Activated T-cell treated with anti-CD3 and anti-CD28 coated beads for 48 hours (primary cell): ENCODE data around the gene METTL25.
"Not testable (repeated sequence)": the region's sequence is repeated elsewhere in the genome, so short reads cannot be mapped to it uniquely, and the experiment has no call there.

ENCODE experiments used
- DNase-seq: peaks from one replicate; pipeline ENCODE4 v3.0.0-alpha.2; 2020; ENCODE audit warnings: low read depth

Gene METTL25, protein sequence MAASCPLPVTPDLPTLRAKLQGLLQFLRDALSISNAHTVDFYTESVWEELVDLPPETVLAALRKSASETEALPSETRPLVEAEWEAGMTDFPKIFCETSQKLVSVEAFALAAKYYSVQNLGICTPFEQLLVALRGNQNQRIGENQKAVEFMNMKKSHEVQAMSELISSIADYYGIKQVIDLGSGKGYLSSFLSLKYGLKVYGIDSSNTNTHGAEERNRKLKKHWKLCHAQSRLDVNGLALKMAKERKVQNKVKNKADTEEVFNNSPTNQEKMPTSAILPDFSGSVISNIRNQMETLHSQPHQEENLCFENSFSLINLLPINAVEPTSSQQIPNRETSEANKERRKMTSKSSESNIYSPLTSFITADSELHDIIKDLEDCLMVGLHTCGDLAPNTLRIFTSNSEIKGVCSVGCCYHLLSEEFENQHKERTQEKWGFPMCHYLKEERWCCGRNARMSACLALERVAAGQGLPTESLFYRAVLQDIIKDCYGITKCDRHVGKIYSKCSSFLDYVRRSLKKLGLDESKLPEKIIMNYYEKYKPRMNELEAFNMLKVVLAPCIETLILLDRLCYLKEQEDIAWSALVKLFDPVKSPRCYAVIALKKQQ

DNA sequence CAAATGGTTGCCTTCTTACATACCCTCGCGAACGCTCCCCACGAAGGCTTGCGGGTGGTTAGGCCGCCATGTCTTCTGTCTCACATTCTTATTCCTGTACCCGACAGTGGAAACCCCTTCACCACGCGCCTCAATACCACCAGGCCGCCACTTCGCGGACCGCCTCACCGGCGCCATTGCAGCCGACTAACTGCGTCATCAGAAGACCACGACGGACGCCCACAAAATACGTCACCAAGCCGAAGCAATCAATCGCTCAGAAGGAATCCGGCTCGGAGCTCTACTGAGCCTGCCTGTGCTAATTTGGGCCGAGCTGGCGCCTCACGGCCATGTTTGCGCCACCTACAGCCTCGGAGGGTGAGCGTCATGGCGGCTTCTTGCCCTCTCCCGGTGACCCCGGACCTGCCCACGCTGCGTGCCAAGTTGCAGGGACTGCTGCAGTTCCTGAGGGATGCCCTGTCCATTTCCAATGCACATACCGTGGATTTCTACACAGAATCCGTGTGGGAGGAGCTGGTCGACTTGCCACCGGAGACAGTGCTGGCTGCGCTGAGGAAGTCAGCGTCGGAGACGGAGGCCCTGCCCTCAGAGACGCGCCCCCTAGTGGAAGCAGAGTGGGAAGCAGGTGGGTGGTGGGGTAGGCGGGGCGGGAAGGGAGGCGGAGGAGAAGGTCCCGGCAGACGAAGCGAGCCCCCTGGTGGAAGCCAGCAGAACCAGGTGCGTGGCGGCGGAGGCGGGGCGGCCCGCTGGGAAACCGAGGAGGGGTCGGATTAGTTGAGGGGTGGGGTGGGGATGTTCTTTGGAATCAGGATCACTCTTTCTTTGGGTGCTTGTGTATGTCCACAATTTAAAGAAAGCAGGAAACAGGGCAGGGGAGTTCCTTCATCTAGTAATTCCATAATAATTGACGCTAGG is at the start of gene METTL25, which contains the start of gene CCDC59:
TSS of gene METTL25 (plus strand) at position 330 of the 915 bp plus-strand sequence. CDS start at position 367, 37 bp downstream.
TSS of gene CCDC59 (minus strand) at position 188 of the 915 bp plus-strand sequence. CDS start at position 177, 11 bp downstream.
- DNase-seq, result peak; percentile 92

DNA sequence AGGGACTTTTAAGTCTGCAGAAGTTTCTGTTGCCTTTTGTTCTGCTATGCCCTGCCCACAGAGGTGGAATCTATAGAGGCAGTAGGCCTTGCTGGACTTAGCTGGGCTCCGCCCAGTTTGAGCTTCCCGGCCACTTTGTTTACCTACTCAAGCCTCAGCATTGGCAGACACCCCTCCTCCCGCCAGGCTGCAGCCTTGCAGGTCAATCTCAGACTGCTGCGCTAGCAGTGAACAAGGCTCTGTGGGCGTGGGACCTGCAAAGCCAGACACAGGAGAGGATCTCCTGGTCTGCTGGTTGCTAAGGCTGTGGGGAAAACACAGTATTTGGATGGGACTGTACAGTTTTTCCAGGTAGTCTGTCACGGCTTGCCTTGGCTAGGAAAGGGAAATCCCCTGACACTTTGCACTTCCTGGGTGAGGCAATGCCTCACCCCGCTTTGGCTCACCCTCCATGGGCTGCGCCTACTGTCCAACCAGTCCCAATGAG is 43.9 kb upstream of the METTL25 start:
- DNase-seq, result no peak

DNA sequence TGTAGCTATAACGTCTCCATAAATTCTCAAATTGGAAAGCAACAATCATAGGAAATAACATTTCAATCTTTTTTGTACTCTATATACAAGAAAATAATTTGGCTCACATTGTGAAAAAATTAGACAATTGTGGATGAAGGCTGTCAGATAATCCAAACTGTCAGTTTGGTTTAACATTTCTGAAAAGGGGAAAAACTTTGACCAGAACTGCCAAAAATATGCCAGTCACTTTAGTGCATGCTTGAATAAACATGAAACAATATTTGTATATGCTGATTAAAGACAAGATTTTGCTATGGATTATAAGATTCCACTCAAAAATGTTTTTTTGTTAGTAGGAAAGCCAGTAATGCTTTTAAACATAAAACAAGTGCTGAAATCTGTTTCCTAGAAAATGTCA is 39.1 kb upstream of the METTL25 start:
- DNase-seq, result no peak

DNA sequence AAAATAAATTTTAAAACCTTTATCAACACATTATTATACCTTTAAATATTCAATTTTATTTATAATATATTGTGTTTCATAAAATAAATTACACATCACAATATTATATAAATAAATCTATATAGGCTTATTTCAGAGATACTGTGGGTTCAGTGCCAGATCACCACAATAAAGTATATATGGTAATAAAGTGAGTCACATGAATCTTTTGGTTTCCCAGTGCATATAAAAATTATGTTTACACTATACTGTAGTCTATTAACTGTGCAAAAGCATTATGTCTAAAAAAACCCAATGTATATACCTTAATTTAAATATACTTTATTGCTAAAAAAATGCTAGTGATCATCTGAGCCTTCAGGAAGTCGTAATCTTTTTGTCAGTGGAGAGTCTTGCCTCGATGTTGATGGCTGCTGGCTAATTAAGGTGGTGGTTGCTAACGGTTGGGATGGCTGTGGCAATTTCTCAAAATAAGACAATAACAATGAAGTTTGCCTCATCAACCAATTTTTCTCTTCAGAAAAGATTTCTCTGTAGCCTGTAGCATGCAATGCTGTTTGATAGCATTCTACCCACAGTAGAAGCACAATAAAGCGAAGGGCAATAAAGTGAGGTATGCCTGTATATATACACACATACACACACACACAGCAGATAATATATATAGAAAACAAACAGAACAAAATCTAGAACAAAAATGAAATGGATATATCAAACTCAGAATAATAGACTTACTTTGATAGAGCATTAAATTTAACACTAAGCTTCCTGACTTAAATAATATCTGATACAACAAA is 32.6 kb upstream of the METTL25 start:
- DNase-seq, result no peak

DNA sequence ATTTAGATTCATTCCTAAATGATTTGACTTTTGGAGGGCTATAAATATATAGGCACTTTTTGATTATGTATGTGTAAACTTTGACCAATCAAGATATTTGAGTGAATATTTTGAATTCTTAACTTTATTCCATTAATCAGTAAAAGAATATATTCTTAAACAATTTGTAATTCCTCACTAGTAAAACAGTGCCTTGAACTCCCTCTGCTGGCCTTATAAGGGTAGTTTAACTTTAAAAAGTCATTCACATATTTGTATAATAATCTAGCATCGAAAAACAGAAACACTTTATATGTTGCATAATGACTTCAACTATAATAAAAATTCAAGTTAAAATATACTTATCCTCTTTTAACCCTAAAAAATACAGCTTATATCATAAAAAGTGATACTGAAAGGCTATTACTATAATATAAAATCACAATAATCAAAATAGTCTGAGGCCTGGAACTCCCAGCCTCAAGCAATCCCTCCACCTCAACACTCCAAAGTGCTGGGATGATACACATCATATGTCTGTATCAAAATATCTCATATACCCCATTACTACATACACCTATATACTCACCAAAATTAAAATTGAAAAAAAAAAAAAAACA is 31.3 kb upstream of the METTL25 start:
- DNase-seq, result no peak

DNA sequence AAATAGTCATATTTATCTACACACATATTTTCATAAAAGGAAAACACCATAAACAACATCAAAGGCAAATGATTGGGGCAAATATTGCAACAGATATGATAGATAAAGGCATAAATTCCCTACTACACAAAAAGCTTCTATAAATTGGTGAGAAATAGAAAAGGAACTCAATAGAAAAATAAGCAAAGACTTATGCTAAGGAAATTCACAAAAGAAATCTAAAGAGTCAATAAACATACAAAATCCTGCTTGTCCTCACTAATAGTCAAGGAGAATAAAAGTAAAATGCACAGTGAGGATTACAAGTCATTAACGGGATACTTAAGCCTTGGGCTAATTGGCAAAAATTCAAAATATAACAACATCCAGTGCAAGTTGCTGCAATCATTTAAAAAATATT is 30.5 kb upstream of the METTL25 start:
- no peak for DNase-seq

DNA sequence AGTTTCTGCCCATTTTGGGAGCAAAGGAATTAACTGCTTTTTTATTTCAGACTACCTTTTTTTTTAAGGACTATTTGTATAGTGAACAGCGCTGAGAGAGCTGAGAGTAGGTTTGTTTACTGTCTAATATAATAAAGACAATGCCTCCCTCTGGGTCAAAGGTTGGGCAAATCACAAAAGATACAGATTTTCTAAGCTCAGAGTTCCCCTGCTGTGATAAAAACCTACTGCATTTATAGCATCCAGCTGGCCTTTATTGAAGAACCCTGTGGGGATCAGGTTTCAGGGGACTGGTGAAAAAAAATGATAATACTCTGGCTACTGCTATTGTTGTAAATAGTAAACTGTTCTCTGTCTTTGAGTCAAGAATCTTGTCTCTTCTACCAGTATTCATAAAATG is 28.8 kb upstream of the METTL25 start:
- no peak for DNase-seq

DNA sequence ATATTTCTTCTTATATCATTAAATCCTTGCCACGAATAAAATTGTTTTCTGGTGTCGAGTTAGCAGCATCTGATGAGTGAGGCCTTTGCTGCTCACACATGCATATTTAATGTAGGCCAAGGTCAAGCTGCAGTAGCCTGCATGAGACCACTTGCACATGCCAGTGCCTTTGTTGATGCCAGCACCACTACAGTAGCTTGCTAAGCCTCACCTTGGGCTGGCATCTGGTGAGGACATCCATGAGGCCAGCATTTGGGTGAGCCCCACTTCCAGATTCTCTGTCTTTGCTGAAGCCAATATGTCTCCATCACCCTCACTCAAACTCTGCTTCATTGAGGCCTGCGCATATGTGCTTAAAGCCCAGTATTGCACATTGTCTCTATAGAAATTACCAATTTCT is 8.2 kb upstream of the METTL25 start:
- no peak for DNase-seq

DNA sequence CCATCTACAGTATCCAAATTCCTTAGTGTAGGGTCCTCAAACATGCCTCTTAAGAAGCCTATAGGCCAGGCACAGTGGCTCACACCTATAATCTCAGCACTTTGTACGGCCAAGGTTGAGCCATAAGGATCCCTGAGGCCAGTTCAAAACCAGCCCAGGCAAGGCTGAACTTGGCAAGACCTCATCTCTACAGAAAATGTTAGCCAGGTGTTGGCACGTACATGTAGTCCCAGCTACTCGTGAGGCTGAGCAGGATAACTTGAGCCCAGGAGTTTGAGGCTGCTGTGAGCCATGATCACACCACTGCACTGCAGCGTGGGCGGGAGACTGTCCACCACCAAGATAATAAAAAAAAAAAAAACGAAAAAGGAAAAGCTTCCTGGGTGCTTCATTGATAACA is 6.9 kb upstream of the METTL25 start:
- no peak for DNase-seq

DNA sequence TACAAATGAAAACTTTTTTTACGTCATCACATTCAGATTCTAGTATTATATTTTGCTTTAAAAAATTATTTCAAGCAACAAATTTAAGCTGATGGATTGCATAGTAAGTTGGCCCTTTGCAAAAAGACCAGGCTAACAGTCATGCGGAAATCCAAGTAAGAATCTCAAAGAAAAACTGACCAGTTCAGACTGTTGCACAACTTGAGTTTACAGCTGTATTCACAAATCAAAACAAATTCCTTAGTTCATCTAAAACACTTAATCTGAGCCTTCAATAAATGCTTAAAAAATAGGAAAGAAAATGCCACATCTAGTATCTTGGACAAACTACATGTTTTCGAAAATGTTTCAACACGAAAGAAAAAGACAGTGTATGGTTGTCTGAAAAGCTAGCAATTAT is 989 bp upstream of the METTL25 start:
- DNase-seq, result no peak

DNA sequence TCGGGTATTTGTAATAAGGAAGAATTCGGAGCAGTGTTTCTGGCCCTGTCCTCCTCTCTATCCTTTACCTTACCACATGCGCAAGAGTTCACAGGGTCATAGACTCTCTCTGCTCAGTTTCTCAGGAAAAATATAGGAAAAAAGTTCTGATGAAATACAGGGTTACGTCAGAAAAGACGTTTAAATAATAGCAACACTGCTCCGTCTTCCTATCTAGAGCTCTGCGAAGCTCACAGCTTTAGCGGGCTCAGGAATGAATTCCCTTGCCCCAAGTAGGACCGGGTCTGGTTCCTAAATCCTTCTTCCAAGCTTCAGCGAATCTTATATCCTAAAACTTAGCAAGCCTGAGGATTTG is 507 bp upstream of the METTL25 start:
- DNase-seq, result no peak

DNA sequence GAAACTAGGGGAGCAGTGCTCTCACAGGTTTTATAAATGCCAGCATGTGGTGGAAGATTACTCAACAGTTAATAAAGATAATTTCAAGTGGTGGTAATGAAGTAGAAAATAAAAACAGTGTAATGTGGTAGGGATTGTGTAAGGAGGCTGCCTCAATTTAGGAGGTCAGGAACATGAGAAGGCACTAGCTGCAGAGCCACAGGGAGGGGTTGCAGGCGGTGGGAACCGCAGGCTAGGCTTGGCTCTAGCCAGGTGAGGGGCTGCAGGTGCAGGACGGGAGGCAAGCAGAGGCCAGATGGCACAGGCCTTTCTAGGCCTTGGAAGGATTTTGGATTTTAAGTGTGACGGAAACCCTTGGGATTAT is 768 bp downstream of the METTL25 start:
- DNase-seq, result no peak

DNA sequence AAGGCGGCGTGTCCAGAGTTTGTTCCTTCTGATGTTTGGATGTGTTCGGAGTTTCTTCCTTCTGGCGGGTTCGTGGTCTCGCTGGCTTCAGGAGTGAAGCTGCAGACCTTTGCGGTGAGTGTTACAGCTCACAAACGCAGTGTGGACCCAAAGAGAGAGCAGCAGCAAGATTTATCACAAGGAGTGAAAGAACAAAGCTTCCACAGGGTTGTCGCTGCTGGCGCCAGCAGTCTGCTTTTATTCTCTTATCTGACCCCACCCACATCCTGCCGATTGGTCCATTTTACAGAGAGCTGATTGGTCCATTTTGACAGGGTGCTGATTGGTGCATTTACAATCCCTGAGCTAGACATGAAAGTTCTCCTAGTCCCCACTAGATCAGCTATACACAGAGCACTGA is 2.5 kb downstream of the METTL25 start:
- not testable (repeated sequence) for DNase-seq

DNA sequence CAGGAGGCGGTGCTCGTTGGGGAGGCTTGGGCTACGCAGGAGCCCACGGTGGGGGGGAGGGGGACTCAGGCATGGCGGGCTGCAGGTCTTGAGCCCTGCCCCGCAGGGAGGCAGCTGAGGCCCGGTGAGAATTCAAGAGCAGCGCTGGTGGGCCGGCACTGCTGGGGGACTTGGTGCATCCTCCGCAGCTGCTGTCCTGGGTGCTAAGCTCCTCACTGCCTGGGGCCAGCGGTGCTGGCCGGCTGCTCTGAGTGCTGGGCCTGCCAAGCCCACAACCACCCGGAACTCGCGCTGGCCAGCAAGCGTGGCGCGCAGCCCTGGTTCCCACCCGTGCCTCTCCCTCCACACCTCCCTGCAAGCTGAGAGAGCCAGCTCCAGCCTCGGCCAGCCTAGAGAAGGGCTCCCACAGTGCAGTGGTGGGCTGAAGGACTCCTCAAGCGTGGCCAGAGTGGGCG is 3.2 kb downstream of the METTL25 start:
- DNase-seq, result no peak

DNA sequence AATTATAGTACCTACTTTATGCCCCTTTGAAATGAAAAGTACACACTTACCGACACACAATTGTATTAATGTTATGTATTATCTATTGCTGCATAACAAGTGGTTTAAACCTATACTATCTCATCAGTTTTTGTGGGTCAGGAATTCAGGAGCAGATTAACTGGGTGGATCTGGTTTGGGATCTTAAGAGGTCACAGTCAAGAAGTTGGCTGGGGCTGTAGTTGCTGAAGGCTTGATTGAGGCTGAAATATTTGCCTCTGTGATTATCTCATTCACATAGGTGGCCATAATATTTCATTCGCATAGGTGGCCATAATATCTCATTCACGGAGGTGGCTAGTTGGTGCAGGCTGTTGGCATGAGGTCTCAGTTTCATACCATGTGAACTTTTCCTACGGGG is 5.7 kb downstream of the METTL25 start:
- no peak for DNase-seq

DNA sequence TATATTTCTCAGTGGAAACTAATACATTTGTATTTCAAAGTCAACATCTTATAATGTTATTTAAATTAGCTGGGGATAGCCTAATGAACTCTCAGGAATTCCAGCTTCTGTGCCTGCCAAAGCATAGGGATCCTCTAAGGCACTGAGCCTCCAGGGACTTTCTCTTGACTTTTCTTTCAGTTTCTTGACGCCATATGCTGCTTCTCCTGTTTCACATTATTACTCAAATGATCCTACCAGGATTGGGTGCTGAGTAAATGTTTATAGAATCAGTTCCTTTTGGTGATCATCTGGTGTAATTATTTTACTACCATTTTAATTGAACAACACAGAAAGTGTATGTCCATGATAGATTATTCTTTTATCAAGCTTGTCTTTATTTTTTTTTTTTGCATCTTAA is 7.9 kb downstream of the METTL25 start:
- DNase-seq, result no peak

DNA sequence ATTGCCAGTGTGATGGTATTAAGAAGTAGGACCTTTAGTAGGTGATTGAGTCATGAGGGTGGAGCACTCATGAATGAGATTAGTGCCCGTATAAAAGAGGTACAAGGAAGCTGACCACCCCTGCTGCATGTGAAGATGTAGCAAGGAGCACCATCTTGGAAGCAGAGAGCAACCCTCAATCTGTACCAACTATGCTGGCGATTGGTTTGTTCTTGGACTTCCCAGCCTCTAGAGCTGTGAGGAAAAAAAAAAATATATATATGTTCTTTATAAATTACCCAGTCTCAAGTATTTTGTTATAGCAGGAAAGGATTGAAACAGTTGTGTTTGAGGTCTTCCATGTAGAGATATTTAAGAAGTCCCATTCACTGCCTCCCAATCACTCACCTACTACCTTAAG is 16.9 kb downstream of the METTL25 start:
- no peak for DNase-seq

DNA sequence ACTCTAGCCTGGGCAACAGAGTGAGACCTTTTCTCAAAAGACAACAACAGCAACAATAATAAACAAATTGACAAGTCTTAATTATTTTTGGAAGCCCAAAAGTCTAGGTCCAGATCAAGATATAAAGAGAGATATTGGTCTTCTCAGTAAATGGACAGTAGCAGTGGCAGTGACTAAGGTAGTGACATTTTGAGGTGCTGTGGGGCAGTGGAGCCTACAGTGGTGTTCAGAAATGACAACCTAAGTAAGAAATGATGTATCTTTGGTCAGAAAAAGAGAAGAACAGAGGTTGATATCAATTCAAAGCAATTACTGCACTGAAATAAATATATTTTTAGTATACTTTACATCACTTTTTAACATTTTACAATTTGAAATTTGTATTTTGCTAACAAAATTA is 20.7 kb downstream of the METTL25 start:
- no peak for DNase-seq

DNA sequence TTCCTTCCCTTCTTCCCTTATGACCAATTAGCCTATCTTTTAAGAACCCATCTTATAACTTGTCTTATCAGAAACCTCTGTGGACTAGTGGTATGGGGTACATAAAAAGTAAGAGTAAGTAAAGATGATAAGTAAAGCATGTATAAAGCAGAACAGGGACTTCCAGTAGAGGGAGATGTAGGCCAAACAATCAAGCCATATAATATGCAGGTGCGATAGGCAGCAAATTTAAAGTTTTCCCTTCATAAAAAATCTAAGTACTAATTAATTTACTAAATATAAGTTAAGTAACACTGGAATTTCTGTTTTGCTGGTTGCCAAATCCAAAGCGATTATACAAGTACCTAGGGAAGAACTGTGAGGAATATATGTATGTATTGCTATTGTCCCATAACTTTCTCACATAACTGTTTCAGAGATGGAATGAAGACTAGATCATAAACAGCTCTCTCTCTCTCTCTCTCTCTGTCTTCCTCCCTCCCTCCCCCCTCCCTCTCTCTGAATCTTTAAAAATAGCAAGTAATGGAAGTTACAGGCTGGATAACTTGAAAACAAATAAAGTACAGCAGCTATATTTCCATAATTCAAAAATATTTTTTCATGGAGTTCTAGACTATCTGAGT is 25.7 kb downstream of the METTL25 start:
- no peak for DNase-seq

DNA sequence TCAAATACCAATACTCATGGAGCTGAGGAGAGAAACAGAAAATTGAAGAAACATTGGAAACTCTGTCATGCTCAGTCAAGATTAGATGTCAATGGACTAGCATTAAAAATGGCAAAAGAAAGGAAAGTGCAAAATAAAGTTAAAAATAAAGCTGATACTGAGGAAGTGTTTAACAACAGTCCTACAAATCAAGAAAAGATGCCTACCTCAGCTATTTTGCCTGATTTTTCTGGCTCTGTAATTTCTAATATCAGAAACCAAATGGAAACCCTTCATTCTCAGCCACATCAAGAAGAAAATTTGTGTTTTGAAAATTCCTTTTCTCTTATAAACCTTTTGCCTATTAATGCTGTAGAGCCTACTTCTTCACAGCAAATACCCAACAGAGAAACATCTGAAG is 40.5 kb downstream of the METTL25 start:
- no peak for DNase-seq

DNA sequence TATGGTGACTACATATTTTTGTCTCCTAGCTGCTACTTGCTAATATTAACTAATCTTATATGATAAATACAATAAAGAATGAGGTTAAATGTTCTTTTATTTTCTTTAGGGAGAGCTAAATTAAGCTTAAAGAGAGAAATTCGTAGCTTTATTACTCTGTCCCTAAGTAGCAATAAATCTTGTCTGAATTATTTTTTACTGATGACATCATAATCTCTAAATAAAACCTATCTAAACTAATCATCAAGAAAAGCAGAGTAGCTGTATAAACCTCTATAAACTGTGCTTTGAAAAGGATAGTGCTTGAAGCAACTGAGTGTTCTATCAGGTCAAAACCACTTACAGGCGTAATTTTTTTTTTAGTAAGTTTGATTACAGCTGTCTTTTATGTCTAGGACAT is 42.5 kb downstream of the METTL25 start:
- DNase-seq, result no peak
